ENCODE data around the gene CHST13.

Gene CHST13

DNA sequence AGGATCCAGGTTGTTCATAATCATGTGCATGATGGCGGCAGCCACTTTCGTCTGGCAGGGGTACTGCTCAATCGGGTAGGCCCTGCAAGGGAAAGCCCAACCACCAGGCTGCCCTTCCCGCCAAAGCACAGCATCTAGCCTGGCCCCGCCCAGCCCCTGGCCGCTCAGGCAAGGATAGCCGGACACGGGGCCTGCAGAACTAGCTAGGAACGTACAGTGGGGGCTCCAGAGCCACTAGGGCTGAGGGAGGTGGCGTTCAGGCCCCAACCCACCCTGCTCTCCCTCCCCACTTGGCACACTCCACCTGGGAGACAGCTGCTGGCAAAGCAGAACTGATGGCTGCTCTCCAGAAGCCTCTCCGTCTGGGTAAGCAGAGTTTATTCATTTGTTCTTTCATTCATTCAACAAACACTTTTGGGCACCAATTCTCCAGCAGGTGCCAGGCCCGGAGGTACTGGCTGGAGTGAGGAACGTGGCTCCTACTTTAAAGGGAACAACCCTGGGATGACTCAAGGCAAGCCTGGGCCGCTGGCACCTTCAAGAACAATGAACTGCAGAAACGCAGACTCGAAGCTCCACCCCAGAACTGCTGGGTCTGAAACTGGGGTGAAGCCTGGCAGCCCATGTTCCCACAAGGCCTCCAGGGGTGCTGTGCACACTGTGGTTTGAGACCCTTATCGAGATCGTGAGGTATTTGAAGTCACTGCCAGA, 14.2 kb upstream of the CHST13 start:
- TF ChIP-seq POLR2AphosphoS5 (IDR thresholded peaks at IDR 0.05; ENCODE audit: low read depth, low read length): no peak
- TF ChIP-seq, protein P1, sequence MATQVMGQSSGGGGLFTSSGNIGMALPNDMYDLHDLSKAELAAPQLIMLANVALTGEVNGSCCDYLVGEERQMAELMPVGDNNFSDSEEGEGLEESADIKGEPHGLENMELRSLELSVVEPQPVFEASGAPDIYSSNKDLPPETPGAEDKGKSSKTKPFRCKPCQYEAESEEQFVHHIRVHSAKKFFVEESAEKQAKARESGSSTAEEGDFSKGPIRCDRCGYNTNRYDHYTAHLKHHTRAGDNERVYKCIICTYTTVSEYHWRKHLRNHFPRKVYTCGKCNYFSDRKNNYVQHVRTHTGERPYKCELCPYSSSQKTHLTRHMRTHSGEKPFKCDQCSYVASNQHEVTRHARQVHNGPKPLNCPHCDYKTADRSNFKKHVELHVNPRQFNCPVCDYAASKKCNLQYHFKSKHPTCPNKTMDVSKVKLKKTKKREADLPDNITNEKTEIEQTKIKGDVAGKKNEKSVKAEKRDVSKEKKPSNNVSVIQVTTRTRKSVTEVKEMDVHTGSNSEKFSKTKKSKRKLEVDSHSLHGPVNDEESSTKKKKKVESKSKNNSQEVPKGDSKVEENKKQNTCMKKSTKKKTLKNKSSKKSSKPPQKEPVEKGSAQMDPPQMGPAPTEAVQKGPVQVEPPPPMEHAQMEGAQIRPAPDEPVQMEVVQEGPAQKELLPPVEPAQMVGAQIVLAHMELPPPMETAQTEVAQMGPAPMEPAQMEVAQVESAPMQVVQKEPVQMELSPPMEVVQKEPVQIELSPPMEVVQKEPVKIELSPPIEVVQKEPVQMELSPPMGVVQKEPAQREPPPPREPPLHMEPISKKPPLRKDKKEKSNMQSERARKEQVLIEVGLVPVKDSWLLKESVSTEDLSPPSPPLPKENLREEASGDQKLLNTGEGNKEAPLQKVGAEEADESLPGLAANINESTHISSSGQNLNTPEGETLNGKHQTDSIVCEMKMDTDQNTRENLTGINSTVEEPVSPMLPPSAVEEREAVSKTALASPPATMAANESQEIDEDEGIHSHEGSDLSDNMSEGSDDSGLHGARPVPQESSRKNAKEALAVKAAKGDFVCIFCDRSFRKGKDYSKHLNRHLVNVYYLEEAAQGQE (IDR thresholded peaks at IDR 0.05; ENCODE audit: insufficient read depth in 1 of 2, low read depth in 2 of 2, low read length in 2 of 2): no peak
- TF ChIP-seq SIN3A (IDR thresholded peaks at IDR 0.05; ENCODE audit: borderline replicate concordance, insufficient read depth, low read length): no peak
- no peak for TF ChIP-seq TAF1 (IDR thresholded peaks at IDR 0.05; ENCODE audit: borderline replicate concordance, insufficient read depth, low read length)
- no peak for TF ChIP-seq FOXP2 (optimal IDR thresholded peaks at IDR 0.05; ENCODE audit: borderline replicate concordance, extremely low read depth, extremely low read length, insufficient read depth)

DNA sequence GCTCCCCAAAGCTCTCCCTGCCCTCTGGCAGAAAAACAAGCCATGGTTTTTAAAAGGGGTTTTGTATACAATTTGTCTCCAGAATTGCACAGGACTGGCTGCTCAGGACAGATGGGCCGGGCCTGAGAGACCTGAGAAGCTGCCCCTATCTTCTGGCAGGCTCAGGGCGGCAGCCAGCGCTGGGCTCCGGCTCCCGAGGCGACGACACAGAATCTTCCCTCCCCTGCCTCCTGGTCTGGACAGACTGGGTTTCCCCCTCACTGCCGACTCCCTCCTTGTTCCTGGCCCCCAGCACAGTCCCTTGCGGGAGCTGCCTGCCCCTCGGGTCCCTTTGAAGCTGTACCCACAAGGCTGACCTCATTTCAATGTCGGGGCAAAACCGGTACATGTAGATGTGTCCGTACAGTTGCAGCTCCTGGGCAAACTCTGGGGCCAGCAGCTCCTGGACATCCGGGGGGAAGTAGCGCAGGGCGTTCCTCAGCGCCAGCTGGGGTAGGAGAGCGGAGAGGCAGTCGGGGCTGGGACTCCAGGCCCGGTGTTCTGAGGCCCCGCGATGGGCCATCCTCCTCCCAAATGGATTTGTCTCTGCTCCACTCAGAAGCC, 13.5 kb upstream of the CHST13 start:
- TF ChIP-seq SIN3A (IDR thresholded peaks at IDR 0.05; ENCODE audit: borderline replicate concordance, insufficient read depth, low read length) (no peak), TAF1 (IDR thresholded peaks at IDR 0.05; ENCODE audit: borderline replicate concordance, insufficient read depth, low read length) (no peak), FOXP2 (optimal IDR thresholded peaks at IDR 0.05; ENCODE audit: borderline replicate concordance, extremely low read depth, extremely low read length, insufficient read depth) (no peak), POLR2AphosphoS5 (IDR thresholded peaks at IDR 0.05; ENCODE audit: low read depth, low read length) (no peak)
- TF ChIP-seq, protein P1 (IDR thresholded peaks at IDR 0.05; ENCODE audit: insufficient read depth in 1 of 2, low read depth in 2 of 2, low read length in 2 of 2): no peak

DNA sequence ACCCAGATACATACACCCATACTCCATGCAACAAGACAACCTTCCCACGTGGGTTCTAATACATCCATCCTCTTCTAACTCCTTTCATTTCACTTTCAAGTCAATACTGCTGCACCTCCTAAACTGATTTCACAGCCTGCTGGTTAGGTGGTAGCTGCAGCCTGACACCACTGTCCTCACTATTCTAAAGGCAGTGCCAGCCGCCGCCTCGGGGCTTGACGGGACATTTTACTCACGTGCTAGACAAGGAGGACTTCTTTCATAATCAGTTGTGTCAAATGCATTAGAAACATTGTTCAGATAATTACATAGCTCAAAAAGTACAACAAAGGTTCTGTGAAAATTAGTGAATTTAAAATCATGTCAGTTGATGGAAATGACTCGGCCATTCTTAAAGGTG, 12.7 kb upstream of the CHST13 start:
- TF ChIP-seq POLR2AphosphoS5 (IDR thresholded peaks at IDR 0.05; ENCODE audit: low read depth, low read length): no peak
- no peak for TF ChIP-seq TAF1 (IDR thresholded peaks at IDR 0.05; ENCODE audit: borderline replicate concordance, insufficient read depth, low read length)
- TF ChIP-seq, protein P1 (IDR thresholded peaks at IDR 0.05; ENCODE audit: insufficient read depth in 1 of 2, low read depth in 2 of 2, low read length in 2 of 2): no peak
- TF ChIP-seq SIN3A (IDR thresholded peaks at IDR 0.05; ENCODE audit: borderline replicate concordance, insufficient read depth, low read length): no peak

DNA sequence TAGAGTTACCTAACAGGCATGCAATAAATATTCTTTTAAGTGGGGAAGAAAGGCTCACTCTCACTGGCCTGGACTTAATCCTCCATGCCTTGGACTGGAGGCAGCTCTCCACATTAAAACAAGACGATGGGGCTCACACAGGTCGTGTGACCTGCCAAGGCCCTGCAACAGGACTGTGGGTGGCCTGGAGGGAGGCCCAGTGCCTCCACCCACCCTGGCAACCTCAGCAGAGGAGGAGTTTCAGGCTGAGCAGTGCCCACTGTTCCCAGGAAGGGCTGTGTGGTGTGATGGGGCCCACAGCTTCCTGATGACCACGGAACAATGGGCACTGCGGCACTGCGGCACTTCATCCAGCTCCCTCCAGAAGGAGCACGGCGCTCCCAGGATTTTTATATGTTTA, 11.9 kb upstream of the CHST13 start:
- TF ChIP-seq, protein P1 (IDR thresholded peaks at IDR 0.05; ENCODE audit: insufficient read depth in 1 of 2, low read depth in 2 of 2, low read length in 2 of 2): no peak
- TF ChIP-seq TAF1 (IDR thresholded peaks at IDR 0.05; ENCODE audit: borderline replicate concordance, insufficient read depth, low read length) (no peak), SIN3A (IDR thresholded peaks at IDR 0.05; ENCODE audit: borderline replicate concordance, insufficient read depth, low read length) (no peak), FOXP2 (optimal IDR thresholded peaks at IDR 0.05; ENCODE audit: borderline replicate concordance, extremely low read depth, extremely low read length, insufficient read depth) (no peak)
